Sigmoid colon (tissue), 4 donors: Measurements from ENCODE around the gene MYPN.
"Not testable (repeated sequence)": the region's sequence is repeated elsewhere in the genome, so short reads cannot be mapped to it uniquely, and the experiment has no call there.

ENCODE experiments used
- POLR2AphosphoS5 ChIP-seq, 4 donors: sonication (generic); formaldehyde crosslinking; IDR thresholded peaks; one replicate each; pipeline ENCODE4 v1.6.1; 2017; ENCODE audit warnings: antibody characterized with exemption in 4 of 4
- TF ChIP-seq, protein P1 (sequence below), 4 experiments: fragments of 450-650 bp in 3 of 4; fragments of 200-600 bp in 1 of 4; IDR thresholded peaks; one replicate each; pipeline ENCODE4 v1.5.1; 2016 to 2019; ENCODE audit warnings: antibody characterized with exemption in 4 of 4, mild to moderate bottlenecking in 3 of 4, moderate library complexity in 2 of 4

DNA sequence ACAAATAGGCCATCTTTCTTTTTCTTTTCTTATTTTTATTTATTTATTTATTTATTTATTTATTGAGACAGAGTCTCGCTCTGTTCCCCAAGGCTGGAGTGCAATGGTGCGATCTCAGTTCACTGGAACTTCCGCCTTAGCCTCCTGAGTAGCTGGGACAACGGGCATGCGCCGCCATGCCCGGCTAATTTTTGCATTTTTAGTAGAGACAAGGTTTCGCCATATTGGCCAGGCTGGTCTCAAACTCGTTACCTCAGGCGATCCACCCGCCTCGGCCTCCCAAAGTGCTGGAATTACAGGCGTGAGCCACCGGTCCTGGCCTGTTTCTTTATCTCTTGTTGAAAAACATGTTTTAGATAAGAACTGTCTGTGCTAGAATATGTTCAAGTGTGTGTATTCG lies 33.2 kb upstream of the MYPN start:
- TF ChIP-seq, protein P1, sequence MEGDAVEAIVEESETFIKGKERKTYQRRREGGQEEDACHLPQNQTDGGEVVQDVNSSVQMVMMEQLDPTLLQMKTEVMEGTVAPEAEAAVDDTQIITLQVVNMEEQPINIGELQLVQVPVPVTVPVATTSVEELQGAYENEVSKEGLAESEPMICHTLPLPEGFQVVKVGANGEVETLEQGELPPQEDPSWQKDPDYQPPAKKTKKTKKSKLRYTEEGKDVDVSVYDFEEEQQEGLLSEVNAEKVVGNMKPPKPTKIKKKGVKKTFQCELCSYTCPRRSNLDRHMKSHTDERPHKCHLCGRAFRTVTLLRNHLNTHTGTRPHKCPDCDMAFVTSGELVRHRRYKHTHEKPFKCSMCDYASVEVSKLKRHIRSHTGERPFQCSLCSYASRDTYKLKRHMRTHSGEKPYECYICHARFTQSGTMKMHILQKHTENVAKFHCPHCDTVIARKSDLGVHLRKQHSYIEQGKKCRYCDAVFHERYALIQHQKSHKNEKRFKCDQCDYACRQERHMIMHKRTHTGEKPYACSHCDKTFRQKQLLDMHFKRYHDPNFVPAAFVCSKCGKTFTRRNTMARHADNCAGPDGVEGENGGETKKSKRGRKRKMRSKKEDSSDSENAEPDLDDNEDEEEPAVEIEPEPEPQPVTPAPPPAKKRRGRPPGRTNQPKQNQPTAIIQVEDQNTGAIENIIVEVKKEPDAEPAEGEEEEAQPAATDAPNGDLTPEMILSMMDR (IDR thresholded peaks at IDR 0.05) = not testable (repeated sequence)
- TF ChIP-seq POLR2AphosphoS5 (IDR thresholded peaks at IDR 0.05) = not testable (repeated sequence)
